K562 (cell line): ENCODE measurements around the gene SPATA13. TPM values are rescaled to one million over a fixed set of nuclear protein-coding genes. Genes with fewer than 3 reads are reported as not detected.

Source experiments
- ATAC-seq: fragments of 200-7000 bp; cut with Tn5 transposase; 3 replicates; pipeline ENCODE4 v1.9.1; 2020; ENCODE audit warnings: moderate library complexity
- BruUV-seq: library from RNA; stranded (reverse); fragments of 400-500 nt; replicated peaks from 2 replicates; lab custom pipeline; 2021; lab: Mats Ljungman, UMichigan
- CTCF ChIA-PET: fragments of 300-600 bp; formaldehyde crosslinking; extraction: SDS; loops from one replicate; lab custom pipeline; 2021; ENCODE audit warnings: low intra/inter-chr PET ratio; lab: Yijun Ruan, JAX
- POLR2A ChIA-PET: fragments of 300-600, 350-650 bp; sonication (Branson Sonifier 250); formaldehyde crosslinking; extraction: SDS; loops from one replicate; lab custom pipeline; 2021; ENCODE audit warnings: antibody characterized with exemption, inconsistent platforms; lab: Yijun Ruan, JAX
- DNase-seq, 4 experiments: peaks; one replicate each; pipeline versions ENCODE4 v3.0.0 to v3.0.0-alpha.2; 2011 to 2018; ENCODE audit warnings: low spot score in 3 of 4, mixed read lengths in 3 of 4; ENCODE audit errors: extremely low read depth in 1 of 4
- FAIRE-seq: peaks from 2 replicates; lab custom pipeline; 2011; peaks lifted over from hg19 to GRCh38; lab: Jason Lieb, UNC
- H2AFZ ChIP-seq: 2 replicates; pipeline ENCODE4 v1.6.0; 2011; ENCODE audit warnings: low read depth, low read length, control low read depth, inconsistent platforms
- H3K27ac ChIP-seq: fragments of 200-600 bp; 3 replicates; pipeline ENCODE4 v1.8.0; 2011; ENCODE audit warnings: low read depth, mild to moderate bottlenecking, control low read depth, inconsistent platforms, low read length, moderate library complexity, mixed read lengths; ENCODE audit errors: extremely low read depth
- H3K27me3 ChIP-seq, 2 experiments: fragments of 300-600 bp in 1 of 2; 2 replicates in 1 of 2; 3 replicates in 1 of 2; pipeline versions ENCODE4 v1.6.0 to v1.8.0; 2011; ENCODE audit warnings: inconsistent platforms in 2 of 2, low read length in 2 of 2, mild to moderate bottlenecking in 1 of 2, mixed read lengths in 1 of 2, moderate library complexity in 1 of 2; ENCODE audit not compliant: control insufficient read depth in 2 of 2, insufficient read depth in 2 of 2
- H3K36me3 ChIP-seq: fragments of 300-600 bp; 3 replicates; pipeline ENCODE4 v1.8.0; 2011; ENCODE audit warnings: mild to moderate bottlenecking, low read length, inconsistent platforms; ENCODE audit not compliant: control insufficient read depth, insufficient read depth
- H3K4me1 ChIP-seq, 2 experiments: fragments of 200-600 bp in 1 of 2; replicated peaks in 1 of 2; 2 replicates in 1 of 2; 3 replicates in 1 of 2; pipeline versions ENCODE4 v1.5.1 to v1.8.0; 2011; ENCODE audit warnings: inconsistent platforms in 2 of 2, low read length in 2 of 2, mild to moderate bottlenecking in 1 of 2, mixed read lengths in 1 of 2, moderate library complexity in 1 of 2; ENCODE audit not compliant: control insufficient read depth in 2 of 2, insufficient read depth in 2 of 2
- H3K4me2 ChIP-seq: 2 replicates; pipeline ENCODE4 v1.6.1; 2011; ENCODE audit warnings: low read length, control low read depth, inconsistent platforms, mixed read lengths; ENCODE audit not compliant: insufficient read depth
- H3K4me3 ChIP-seq: fragments of 200-600 bp; sonication (generic), shearing (Covaris generic); 2 replicates; pipeline ENCODE4 v1.5.1; 2016; ENCODE audit warnings: control low read depth, inconsistent platforms
- H3K79me2 ChIP-seq: fragments of 200-600 bp; 3 replicates; pipeline ENCODE4 v1.8.0; 2011; ENCODE audit warnings: low read length, inconsistent platforms; ENCODE audit not compliant: control insufficient read depth, insufficient read depth
- H3K9ac ChIP-seq, 2 experiments: 2 replicates each; pipeline versions ENCODE4 v1.6.0 to v1.6.1; 2011; ENCODE audit warnings: low read depth in 2 of 2, low read length in 2 of 2, control low read depth in 1 of 2, inconsistent platforms in 1 of 2, mild to moderate bottlenecking in 1 of 2, mixed read lengths in 1 of 2; ENCODE audit not compliant: insufficient read depth in 1 of 2
- H3K9me1 ChIP-seq: one replicate; pipeline ENCODE4 v1.6.0; 2011; ENCODE audit warnings: inconsistent platforms, mild to moderate bottlenecking, low read length, moderate library complexity; ENCODE audit not compliant: control insufficient read depth, insufficient read depth
- H3K9me3 ChIP-seq: replicated peaks from 2 replicates; pipeline ENCODE4 v1.5.1; 2011; ENCODE audit warnings: low read depth, low read length, inconsistent platforms; ENCODE audit not compliant: control insufficient read depth, insufficient read depth
- H4K20me1 ChIP-seq: replicated peaks from 2 replicates; pipeline ENCODE4 v1.6.1; 2011; ENCODE audit warnings: low read length, inconsistent platforms, mixed read lengths; ENCODE audit not compliant: control insufficient read depth, insufficient read depth
- KAT7 ChIP-seq: sonication (generic); formaldehyde crosslinking; IDR thresholded peaks from 2 replicates; pipeline ENCODE4 v1.8.0; 2022; ENCODE audit warnings: missing genetic modification reagents, mild to moderate bottlenecking, borderline replicate concordance
- ZNF668 ChIP-seq: fragments of 250-450 bp; sonication (Bioruptor Pico); IDR thresholded peaks from 2 replicates; pipeline ENCODE4 v1.8.0; 2022; ENCODE audit warnings: mild to moderate bottlenecking, inconsistent platforms
- WGBS: fragments of 100-300 bp; shearing (Covaris generic); methylation state at CpG from one replicate; pipeline ENCODE4 v1.1.6; 2016; ENCODE audit warnings: low coverage, mixed read lengths; ENCODE audit not compliant: insufficient coverage; ENCODE audit errors: missing lambda C conversion rate; 5-methylcytosine and 5-hydroxymethylcytosine counted together
- in situ Hi-C: fragments of 300-500 bp; cut with MboI; formaldehyde crosslinking; loops from 4 replicates; pipeline ENCODE4 v1.15.0; 2018; ENCODE audit warnings: inconsistent platforms, mixed read lengths
- intact Hi-C: fragments of 100-400 bp; cut with micrococcal nuclease; formaldehyde crosslinking; loops from 2 replicates; pipeline ENCODE4 v1.14.2; 2022
- polyA plus RNA-seq, 8 experiments: library from polyadenylated mRNA; depleted of rRNA in 4 of 8; stranded (reverse) in 5 of 8; unstranded in 3 of 8; fragments of >200 nt; fragmentation: Nextera tagmentation in 2 of 8; fragmentation: Illumina TruSeq in 1 of 8; extraction: Ambion mirVana in 2 of 8; extraction: Trizol in 1 of 8; gene quantifications; 2 replicates each; pipeline versions ENCODE4 v1.2.1 to v1.2.3, GENCODE V29; 2011 to 2014; ENCODE audit warnings: inconsistent platforms in 1 of 8, missing spikeins in 1 of 8
- total RNA-seq, 7 experiments: library from RNA; depleted of rRNA in 6 of 7; stranded (reverse); fragments of >200 nt in 6 of 7; fragmentation: Illumina TruSeq in 2 of 7; extraction: Trizol in 2 of 7; gene quantifications; 2 replicates each; pipeline versions ENCODE4 v1.2.1 to v1.2.3, GENCODE V29; 2011 to 2021; ENCODE audit warnings: low replicate concordance in 1 of 7
- TF ChIP-seq, protein P1 (sequence below), 2 experiments: fragments of 450-650 bp; IDR thresholded peaks; 2 replicates each; pipeline ENCODE4 v1.6.1; 2016
- TF ChIP-seq, protein P2 (sequence below): sonication (generic); formaldehyde crosslinking; IDR thresholded peaks from 2 replicates; pipeline ENCODE4 v1.8.0; 2023; ENCODE audit warnings: mild to moderate bottlenecking, missing genetic modification reagents

Gene SPATA13
- total and polyA plus RNA-seq, 9 of the 15 experiments (the other 6 are each of a cell fraction or from before 2014, with no cell fraction given) = 0.08 to 0.99 (median 0.21) TPM; not detected in 2

DNA sequence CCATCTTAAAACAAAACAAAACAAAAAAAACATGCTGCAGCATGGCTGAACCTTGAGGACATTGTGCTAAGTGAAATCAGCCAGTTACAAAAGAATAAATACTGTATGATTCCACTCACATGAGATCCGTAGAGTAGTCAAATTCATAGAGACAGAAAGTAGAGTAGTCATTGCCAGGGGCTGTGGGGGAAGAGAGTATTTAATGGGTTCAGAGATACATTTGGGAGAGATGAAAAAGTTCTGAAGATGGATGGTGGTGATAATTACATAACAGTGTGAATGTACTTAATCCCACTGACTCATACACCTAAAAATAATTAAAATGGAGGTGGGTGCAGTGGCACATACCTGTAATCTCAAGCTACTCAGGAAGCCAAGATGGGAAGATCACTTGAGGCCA is 76.8 kb downstream of the SPATA13 start (continued):
- TF ChIP-seq, protein P1, sequence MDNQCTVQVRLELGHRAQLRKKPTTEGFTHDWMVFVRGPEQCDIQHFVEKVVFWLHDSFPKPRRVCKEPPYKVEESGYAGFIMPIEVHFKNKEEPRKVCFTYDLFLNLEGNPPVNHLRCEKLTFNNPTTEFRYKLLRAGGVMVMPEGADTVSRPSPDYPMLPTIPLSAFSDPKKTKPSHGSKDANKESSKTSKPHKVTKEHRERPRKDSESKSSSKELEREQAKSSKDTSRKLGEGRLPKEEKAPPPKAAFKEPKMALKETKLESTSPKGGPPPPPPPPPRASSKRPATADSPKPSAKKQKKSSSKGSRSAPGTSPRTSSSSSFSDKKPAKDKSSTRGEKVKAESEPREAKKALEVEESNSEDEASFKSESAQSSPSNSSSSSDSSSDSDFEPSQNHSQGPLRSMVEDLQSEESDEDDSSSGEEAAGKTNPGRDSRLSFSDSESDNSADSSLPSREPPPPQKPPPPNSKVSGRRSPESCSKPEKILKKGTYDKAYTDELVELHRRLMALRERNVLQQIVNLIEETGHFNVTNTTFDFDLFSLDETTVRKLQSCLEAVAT (IDR thresholded peaks at IDR 0.05) = no peak
- no peak for TF ChIP-seq ZNF668 (CRISPR knock-in tag)
- TF ChIP-seq, all 486 proteins: peak for 0

DNA sequence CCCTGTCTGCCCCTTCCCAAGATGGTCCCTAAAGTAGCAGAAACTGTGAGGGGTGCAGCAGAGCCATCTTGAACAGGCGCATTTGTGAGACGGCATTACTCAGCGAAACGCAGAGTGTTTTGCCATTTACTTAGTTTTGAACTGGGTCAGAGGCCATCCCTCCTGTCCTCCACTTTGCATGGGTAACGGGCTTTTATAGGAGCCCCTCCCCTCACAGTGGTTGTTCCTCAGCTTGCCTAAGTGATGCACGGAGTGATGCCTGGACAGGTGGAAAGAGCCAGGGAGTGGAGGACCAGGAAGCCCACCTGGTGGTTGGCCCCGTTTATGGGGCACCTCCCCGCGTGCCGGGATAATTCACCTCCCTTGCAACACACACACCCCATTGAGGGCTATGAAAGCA is 80.8 kb downstream of the SPATA13 start:
- Histone ChIP-seq H3K27ac (no peak overlapping the region), H3K4me3 (no peak overlapping the region), H3K9me3 (no peaks in the 10 kb centered on the region), H3K36me3 (no peaks in the 10 kb centered on the region), H2AFZ (no peak overlapping the region), H3K79me2 (no peaks in the 10 kb centered on the region), H3K4me1 (no peaks in the 10 kb centered on the region), H4K20me1 (no peaks in the 10 kb centered on the region), H3K27me3 (peaks cover 0 to 9% of the 10 kb centered on the region in 2 experiments; a peak in 2 of 5 replicates), H3K9ac (no peak overlapping the region), H3K9me1 (no peaks in the 10 kb centered on the region), H3K4me2 (no peak overlapping the region)
- ChIA-PET POLR2A (no interaction called here), CTCF (no interaction called here)
- TF ChIP-seq KAT7 (CRISPR knock-in tag) = no peak
- TF ChIP-seq, protein P2, sequence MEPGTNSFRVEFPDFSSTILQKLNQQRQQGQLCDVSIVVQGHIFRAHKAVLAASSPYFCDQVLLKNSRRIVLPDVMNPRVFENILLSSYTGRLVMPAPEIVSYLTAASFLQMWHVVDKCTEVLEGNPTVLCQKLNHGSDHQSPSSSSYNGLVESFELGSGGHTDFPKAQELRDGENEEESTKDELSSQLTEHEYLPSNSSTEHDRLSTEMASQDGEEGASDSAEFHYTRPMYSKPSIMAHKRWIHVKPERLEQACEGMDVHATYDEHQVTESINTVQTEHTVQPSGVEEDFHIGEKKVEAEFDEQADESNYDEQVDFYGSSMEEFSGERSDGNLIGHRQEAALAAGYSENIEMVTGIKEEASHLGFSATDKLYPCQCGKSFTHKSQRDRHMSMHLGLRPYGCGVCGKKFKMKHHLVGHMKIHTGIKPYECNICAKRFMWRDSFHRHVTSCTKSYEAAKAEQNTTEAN (CRISPR knock-in tag) = no peak
- intact Hi-C loops (no loop called here), in situ Hi-C loops (no loop called here)
- FAIRE-seq = no peak
- BruUV-seq = no TSS peak
- ATAC-seq = no peak
- WGBS = 4% methylated on average over 10 of the region's 10 CpGs
- DNase-seq = no peak
